GM12864 (cell line): ENCODE data around the gene THSD4.
A peak's percentile ranks its signal among the peaks of the same experiment; 100 is the strongest.

Source experiments
- DNase-seq: peaks from one replicate; pipeline ENCODE4 v3.0.0-alpha.2; 2011; ENCODE audit warnings: low read depth
- H3K4me3 ChIP-seq: 2 replicates; pipeline ENCODE4 v1.5.1; 2011; ENCODE audit warnings: mild to moderate bottlenecking, low read depth, low read length, control low read depth
- CTCF ChIP-seq: IDR thresholded peaks from 2 replicates; pipeline ENCODE4 v1.5.1; 2011; ENCODE audit warnings: low read depth, mild to moderate bottlenecking, moderate library complexity, low read length, control low read depth, inconsistent platforms; ENCODE audit errors: missing control alignments

THSD4 gene

GRCh38 chr15:71106802-71107500 lies 8.3 kb upstream of the THSD4 start:
- TF ChIP-seq CTCF: no peak
- DNase-seq: peak; percentile 24

GRCh38 chr15:71107501-71107815 lies 7.8 kb upstream of the THSD4 start:
- no peak overlapping the region for H3K4me3 ChIP-seq
- no peak for TF ChIP-seq CTCF
- no peak for DNase-seq

More at GRCh38 chr15:71106802-71107500, 8.3 kb upstream of the THSD4 start:
- no peak overlapping the region for H3K4me3 ChIP-seq

- TF ChIP-seq CTCF: no peak
- no peak for DNase-seq
- H3K4me3 ChIP-seq: no peak overlapping the region
Observed at GRCh38 chr15:71109130-71109529, 6.1 kb upstream of the THSD4 start.

- DNase-seq: no peak
- no peak for TF ChIP-seq CTCF
- H3K4me3 ChIP-seq: no peak overlapping the region
Observed at GRCh38 chr15:71109905-71110304, 5.4 kb upstream of the THSD4 start.

- DNase-seq: no peak
- H3K4me3 ChIP-seq: no peak overlapping the region
- no peak for TF ChIP-seq CTCF
Observed at GRCh38 chr15:71110405-71111180, 4.7 kb upstream of the THSD4 start.

GRCh38 chr15:71111181-71111565 lies 4.1 kb upstream of the THSD4 start:
- no peak for DNase-seq
- no peak for TF ChIP-seq CTCF
- H3K4me3 ChIP-seq: no peak overlapping the region
